GM23338 (cell line): ENCODE data around the gene CNTNAP4.

Experiments used
- EZH2 ChIP-seq: fragments of 200-600 bp; sonication (generic); IDR thresholded peaks from one replicate; pipeline ENCODE4 v1.8.0; 2017; ENCODE audit warnings: antibody characterized with exemption, mild to moderate bottlenecking, low read depth; ENCODE audit not compliant: unreplicated experiment
- JUNB ChIP-seq: IDR thresholded peaks from one replicate; pipeline ENCODE4 v1.6.1; 2016; ENCODE audit warnings: antibody characterized with exemption; ENCODE audit not compliant: unreplicated experiment
- POLR2AphosphoS5 ChIP-seq: IDR thresholded peaks from 2 replicates; pipeline ENCODE4 v1.6.1; 2016; ENCODE audit warnings: antibody characterized with exemption, low read depth
- STAT1 ChIP-seq: IDR thresholded peaks from one replicate; pipeline ENCODE4 v1.6.1; 2016; ENCODE audit warnings: antibody characterized with exemption; ENCODE audit not compliant: unreplicated experiment
- TF ChIP-seq, protein P1 (sequence below), 2 experiments: fragments of 200-600 bp in 1 of 2; sonication (generic) in 1 of 2; conservative IDR thresholded peaks; 2 replicates each; pipeline versions ENCODE4 v1.5.1 to v1.6.1; 2016 to 2017; ENCODE audit warnings: antibody characterized with exemption in 2 of 2, low read depth in 2 of 2, mild to moderate bottlenecking in 2 of 2, moderate library complexity in 1 of 2
- TF ChIP-seq, protein P2 (sequence below): IDR thresholded peaks from one replicate; pipeline ENCODE4 v1.6.1; 2018; ENCODE audit warnings: antibody characterized with exemption; ENCODE audit not compliant: unreplicated experiment
- TF ChIP-seq, protein P3 (sequence below): IDR thresholded peaks from 2 replicates; pipeline ENCODE4 v1.6.1; 2016; ENCODE audit warnings: antibody characterized with exemption

DNA sequence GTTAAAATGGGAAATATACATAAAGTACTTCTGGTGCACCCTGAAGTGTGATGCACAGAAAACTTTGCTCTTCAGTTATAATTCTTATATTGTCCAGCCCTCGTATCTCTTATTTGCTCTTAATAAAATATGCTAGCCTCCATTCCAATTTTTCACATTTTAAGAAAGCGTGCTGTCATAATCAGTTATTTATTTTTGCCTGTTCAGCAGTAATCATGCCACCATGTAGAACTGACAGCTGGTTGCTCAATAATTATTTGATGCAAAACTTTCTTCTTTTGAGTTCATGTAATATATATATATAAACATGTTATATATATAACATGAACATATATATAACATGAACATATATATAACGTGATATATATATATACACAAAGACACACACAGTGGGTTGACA lies 294.6 kb downstream of the CNTNAP4 start:
- TF ChIP-seq, protein P1, sequence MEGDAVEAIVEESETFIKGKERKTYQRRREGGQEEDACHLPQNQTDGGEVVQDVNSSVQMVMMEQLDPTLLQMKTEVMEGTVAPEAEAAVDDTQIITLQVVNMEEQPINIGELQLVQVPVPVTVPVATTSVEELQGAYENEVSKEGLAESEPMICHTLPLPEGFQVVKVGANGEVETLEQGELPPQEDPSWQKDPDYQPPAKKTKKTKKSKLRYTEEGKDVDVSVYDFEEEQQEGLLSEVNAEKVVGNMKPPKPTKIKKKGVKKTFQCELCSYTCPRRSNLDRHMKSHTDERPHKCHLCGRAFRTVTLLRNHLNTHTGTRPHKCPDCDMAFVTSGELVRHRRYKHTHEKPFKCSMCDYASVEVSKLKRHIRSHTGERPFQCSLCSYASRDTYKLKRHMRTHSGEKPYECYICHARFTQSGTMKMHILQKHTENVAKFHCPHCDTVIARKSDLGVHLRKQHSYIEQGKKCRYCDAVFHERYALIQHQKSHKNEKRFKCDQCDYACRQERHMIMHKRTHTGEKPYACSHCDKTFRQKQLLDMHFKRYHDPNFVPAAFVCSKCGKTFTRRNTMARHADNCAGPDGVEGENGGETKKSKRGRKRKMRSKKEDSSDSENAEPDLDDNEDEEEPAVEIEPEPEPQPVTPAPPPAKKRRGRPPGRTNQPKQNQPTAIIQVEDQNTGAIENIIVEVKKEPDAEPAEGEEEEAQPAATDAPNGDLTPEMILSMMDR (conservative IDR thresholded peaks at IDR 0.05; ENCODE audit: low read depth in 2 of 2) = no peak
- TF ChIP-seq, protein P2, sequence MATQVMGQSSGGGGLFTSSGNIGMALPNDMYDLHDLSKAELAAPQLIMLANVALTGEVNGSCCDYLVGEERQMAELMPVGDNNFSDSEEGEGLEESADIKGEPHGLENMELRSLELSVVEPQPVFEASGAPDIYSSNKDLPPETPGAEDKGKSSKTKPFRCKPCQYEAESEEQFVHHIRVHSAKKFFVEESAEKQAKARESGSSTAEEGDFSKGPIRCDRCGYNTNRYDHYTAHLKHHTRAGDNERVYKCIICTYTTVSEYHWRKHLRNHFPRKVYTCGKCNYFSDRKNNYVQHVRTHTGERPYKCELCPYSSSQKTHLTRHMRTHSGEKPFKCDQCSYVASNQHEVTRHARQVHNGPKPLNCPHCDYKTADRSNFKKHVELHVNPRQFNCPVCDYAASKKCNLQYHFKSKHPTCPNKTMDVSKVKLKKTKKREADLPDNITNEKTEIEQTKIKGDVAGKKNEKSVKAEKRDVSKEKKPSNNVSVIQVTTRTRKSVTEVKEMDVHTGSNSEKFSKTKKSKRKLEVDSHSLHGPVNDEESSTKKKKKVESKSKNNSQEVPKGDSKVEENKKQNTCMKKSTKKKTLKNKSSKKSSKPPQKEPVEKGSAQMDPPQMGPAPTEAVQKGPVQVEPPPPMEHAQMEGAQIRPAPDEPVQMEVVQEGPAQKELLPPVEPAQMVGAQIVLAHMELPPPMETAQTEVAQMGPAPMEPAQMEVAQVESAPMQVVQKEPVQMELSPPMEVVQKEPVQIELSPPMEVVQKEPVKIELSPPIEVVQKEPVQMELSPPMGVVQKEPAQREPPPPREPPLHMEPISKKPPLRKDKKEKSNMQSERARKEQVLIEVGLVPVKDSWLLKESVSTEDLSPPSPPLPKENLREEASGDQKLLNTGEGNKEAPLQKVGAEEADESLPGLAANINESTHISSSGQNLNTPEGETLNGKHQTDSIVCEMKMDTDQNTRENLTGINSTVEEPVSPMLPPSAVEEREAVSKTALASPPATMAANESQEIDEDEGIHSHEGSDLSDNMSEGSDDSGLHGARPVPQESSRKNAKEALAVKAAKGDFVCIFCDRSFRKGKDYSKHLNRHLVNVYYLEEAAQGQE = no peak
- TF ChIP-seq EZH2 (no peak), POLR2AphosphoS5 (no peak), STAT1 (no peak), JUNB (no peak)
- TF ChIP-seq, protein P3, sequence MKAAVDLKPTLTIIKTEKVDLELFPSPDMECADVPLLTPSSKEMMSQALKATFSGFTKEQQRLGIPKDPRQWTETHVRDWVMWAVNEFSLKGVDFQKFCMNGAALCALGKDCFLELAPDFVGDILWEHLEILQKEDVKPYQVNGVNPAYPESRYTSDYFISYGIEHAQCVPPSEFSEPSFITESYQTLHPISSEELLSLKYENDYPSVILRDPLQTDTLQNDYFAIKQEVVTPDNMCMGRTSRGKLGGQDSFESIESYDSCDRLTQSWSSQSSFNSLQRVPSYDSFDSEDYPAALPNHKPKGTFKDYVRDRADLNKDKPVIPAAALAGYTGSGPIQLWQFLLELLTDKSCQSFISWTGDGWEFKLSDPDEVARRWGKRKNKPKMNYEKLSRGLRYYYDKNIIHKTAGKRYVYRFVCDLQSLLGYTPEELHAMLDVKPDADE = no peak
